SU-DHL-6 (cell line): ENCODE data around the gene BAG3.
A peak's percentile ranks its signal among the peaks of the same experiment; 100 is the strongest.

Source experiments
- H2AFZ ChIP-seq: fragments of 200-600 bp; sonication (generic); 2 replicates; pipeline ENCODE4 v1.6.1; 2014; ENCODE audit warnings: low read depth, mild to moderate bottlenecking, moderate library complexity, mixed read lengths, antibody characterized with exemption, low read length; ENCODE audit not compliant: severe bottlenecking
- H3F3A ChIP-seq: fragments of 200-600 bp; shearing (Covaris generic); 2 replicates; pipeline ENCODE4 v1.6.0; 2016; ENCODE audit warnings: antibody characterized with exemption, mild to moderate bottlenecking; ENCODE audit not compliant: insufficient read depth
- H3K27ac ChIP-seq: fragments of 200-600 bp; sonication (generic); 2 replicates; pipeline ENCODE4 v1.5.1; 2016; ENCODE audit warnings: low read depth, mild to moderate bottlenecking, low read length, moderate library complexity, mixed read lengths
- H3K27me3 ChIP-seq: fragments of 200-600 bp; sonication (generic), shearing (Covaris generic); 2 replicates; pipeline ENCODE4 v1.6.0; 2014; ENCODE audit warnings: mild to moderate bottlenecking, low read length
- H3K36me3 ChIP-seq: fragments of 200-600 bp; sonication (generic); 2 replicates; pipeline ENCODE4 v1.6.1; 2014; ENCODE audit warnings: mild to moderate bottlenecking, low read length, mixed read lengths
- H3K4me2 ChIP-seq: fragments of 300-600, 200-600 bp; shearing (Covaris generic), sonication (generic); 2 replicates; pipeline ENCODE4 v1.6.0; 2014; ENCODE audit warnings: low read length, low read depth, mild to moderate bottlenecking; ENCODE audit not compliant: poor library complexity, severe bottlenecking
- H3K4me3 ChIP-seq: fragments of 200-600 bp; sonication (generic); 2 replicates; pipeline ENCODE4 v1.5.1; 2014; ENCODE audit warnings: antibody characterized with exemption, low read length, mild to moderate bottlenecking, mixed read lengths; ENCODE audit not compliant: insufficient read depth, poor library complexity, severe bottlenecking
- H3K79me2 ChIP-seq: fragments of 200-600 bp; sonication (generic); 2 replicates; pipeline ENCODE4 v1.6.1; 2014; ENCODE audit warnings: mild to moderate bottlenecking, low read length, moderate library complexity; ENCODE audit not compliant: insufficient read depth
- H3K9ac ChIP-seq: fragments of 200-600 bp; sonication (generic); 2 replicates; pipeline ENCODE4 v1.7.0; 2014; ENCODE audit warnings: mild to moderate bottlenecking, low read length
- H3K9me2 ChIP-seq: fragments of 200-600 bp; sonication (generic); replicated peaks from 2 replicates; pipeline ENCODE4 v1.6.1; 2014; ENCODE audit warnings: low read length; ENCODE audit not compliant: insufficient read depth
- H3K9me3 ChIP-seq: fragments of 200-600 bp; sonication (generic); 2 replicates; pipeline ENCODE4 v1.6.1; 2014; ENCODE audit warnings: low read length, mixed read lengths; ENCODE audit not compliant: insufficient read depth
- H4K20me1 ChIP-seq: fragments of 200-600 bp; sonication (generic); 2 replicates; pipeline ENCODE4 v1.6.1; 2014; ENCODE audit warnings: low read depth, mild to moderate bottlenecking, antibody characterized with exemption, low read length, moderate library complexity, mixed read lengths
- EZH2phosphoT487 ChIP-seq: fragments of 200-600 bp; sonication (generic), shearing (Covaris generic); conservative IDR thresholded peaks from 2 replicates; pipeline ENCODE4 v1.6.1; 2018; ENCODE audit warnings: mild to moderate bottlenecking, antibody characterized with exemption, low read length, moderate library complexity, mixed read lengths
- TF ChIP-seq, protein P1 (sequence below): fragments of 200-600 bp; sonication (generic); IDR thresholded peaks from one replicate; pipeline ENCODE4 v1.5.1; 2017; ENCODE audit warnings: antibody characterized with exemption, mild to moderate bottlenecking, low read length, moderate library complexity; ENCODE audit not compliant: insufficient read depth, poor library complexity, severe bottlenecking

The BAG3 gene

GRCh38 chr10:119651514-119652360 lies 557 bp downstream of the BAG3 start:
- Histone ChIP-seq H3K9me3 (no peaks in the 10 kb centered on the region), H4K20me1 (no peaks in the 10 kb centered on the region), H3K36me3 (no peaks in the 10 kb centered on the region), H3K4me3 (peak overlapping the region; percentile 71), H3F3A (peaks cover 10% of the 10 kb centered on the region), H3K4me2 (peak overlapping the region; percentile 69), H2AFZ (peak overlapping the region; percentile 87), H3K27ac (no peak overlapping the region), H3K27me3 (no peaks in the 10 kb centered on the region), H3K9me2 (no peaks in the 10 kb centered on the region), H3K9ac (peak overlapping the region; percentile 68), H3K79me2 (no peaks in the 10 kb centered on the region)
- TF ChIP-seq, protein P1, sequence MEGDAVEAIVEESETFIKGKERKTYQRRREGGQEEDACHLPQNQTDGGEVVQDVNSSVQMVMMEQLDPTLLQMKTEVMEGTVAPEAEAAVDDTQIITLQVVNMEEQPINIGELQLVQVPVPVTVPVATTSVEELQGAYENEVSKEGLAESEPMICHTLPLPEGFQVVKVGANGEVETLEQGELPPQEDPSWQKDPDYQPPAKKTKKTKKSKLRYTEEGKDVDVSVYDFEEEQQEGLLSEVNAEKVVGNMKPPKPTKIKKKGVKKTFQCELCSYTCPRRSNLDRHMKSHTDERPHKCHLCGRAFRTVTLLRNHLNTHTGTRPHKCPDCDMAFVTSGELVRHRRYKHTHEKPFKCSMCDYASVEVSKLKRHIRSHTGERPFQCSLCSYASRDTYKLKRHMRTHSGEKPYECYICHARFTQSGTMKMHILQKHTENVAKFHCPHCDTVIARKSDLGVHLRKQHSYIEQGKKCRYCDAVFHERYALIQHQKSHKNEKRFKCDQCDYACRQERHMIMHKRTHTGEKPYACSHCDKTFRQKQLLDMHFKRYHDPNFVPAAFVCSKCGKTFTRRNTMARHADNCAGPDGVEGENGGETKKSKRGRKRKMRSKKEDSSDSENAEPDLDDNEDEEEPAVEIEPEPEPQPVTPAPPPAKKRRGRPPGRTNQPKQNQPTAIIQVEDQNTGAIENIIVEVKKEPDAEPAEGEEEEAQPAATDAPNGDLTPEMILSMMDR, result no peak
- no peak for TF ChIP-seq EZH2phosphoT487

DNA sequence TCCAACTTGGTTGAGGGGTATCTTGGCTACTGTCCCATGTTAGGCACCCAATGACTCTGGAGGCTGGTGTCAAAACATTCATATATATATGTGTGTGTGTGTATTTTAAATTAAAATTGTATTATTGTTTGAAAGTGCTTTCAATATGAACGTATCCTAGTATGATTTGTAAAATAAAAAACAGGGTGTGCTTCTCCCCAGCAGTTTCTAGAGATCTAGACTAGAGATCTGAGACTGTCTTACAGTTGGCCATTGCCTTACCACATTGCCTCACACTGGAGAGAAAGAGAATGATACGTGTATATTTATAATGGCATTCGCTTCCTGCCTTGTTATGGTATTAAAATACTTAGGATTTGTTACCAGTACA lies 1.2 kb downstream of the BAG3 start:
- no peak overlapping the region for H2AFZ ChIP-seq
- H3K9me3 ChIP-seq, result no peaks in the 10 kb centered on the region
- H3K4me3 ChIP-seq, result no peak overlapping the region
- no peak for TF ChIP-seq EZH2phosphoT487
- TF ChIP-seq, protein P1, result no peak
- H4K20me1 ChIP-seq, result no peaks in the 10 kb centered on the region
- no peak overlapping the region for H3K27ac ChIP-seq
- H3K9me2 ChIP-seq, result no peaks in the 10 kb centered on the region
- peaks cover 10% of the 10 kb centered on the region for H3F3A ChIP-seq
- no peak overlapping the region for H3K4me2 ChIP-seq
- H3K79me2 ChIP-seq, result no peaks in the 10 kb centered on the region
- no peaks in the 10 kb centered on the region for H3K27me3 ChIP-seq
- H3K36me3 ChIP-seq, result no peaks in the 10 kb centered on the region
- H3K9ac ChIP-seq, result no peak overlapping the region

DNA sequence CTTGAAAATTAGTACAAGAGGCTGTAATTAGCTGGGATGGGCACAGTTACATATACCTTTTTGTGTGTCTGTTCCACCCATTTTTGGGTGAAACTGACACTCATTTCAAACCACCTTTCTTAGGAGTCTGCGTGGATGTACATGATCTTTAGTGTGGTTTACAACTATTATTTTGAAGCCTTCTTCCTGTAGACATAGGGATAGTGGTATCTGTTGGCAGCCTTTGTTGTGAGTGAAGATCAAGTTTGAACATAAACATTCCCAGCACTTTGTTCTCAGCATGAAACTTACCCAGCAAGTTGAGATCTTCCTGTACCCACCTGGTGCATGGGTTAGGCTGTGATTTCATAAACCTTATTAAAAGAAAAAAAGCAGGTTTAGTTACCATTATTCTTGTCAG lies 2.0 kb downstream of the BAG3 start:
- Histone ChIP-seq H4K20me1 (no peaks in the 10 kb centered on the region), H3K4me2 (no peak overlapping the region)

More for the DNA sequence above, 2.0 kb downstream of the BAG3 start:
- no peaks in the 10 kb centered on the region for H3K36me3 ChIP-seq
- H3K9me3 ChIP-seq, result no peaks in the 10 kb centered on the region
- no peak overlapping the region for H3K27ac ChIP-seq
- H2AFZ ChIP-seq, result no peak overlapping the region
- H3K9me2 ChIP-seq, result no peaks in the 10 kb centered on the region
- H3K27me3 ChIP-seq, result no peaks in the 10 kb centered on the region
- H3F3A ChIP-seq, result peaks cover 10% of the 10 kb centered on the region
- H3K4me3 ChIP-seq, result no peak overlapping the region
- H3K9ac ChIP-seq, result no peak overlapping the region
- no peaks in the 10 kb centered on the region for H3K79me2 ChIP-seq
- TF ChIP-seq, protein P1, result no peak
- TF ChIP-seq EZH2phosphoT487, result no peak
